ENCODE results near the gene ZNF655.
A peak's percentile ranks its signal among the peaks of the same experiment; 100 is the strongest.
"Not testable (repeated sequence)": the region's sequence is repeated elsewhere in the genome, so short reads cannot be mapped to it uniquely, and the experiment has no call there.

The ZNF655 gene, protein sequence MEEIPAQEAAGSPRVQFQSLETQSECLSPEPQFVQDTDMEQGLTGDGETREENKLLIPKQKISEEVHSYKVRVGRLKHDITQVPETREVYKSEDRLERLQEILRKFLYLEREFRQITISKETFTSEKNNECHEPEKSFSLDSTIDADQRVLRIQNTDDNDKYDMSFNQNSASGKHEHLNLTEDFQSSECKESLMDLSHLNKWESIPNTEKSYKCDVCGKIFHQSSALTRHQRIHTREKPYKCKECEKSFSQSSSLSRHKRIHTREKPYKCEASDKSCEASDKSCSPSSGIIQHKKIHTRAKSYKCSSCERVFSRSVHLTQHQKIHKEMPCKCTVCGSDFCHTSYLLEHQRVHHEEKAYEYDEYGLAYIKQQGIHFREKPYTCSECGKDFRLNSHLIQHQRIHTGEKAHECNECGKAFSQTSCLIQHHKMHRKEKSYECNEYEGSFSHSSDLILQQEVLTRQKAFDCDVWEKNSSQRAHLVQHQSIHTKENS

DNA sequence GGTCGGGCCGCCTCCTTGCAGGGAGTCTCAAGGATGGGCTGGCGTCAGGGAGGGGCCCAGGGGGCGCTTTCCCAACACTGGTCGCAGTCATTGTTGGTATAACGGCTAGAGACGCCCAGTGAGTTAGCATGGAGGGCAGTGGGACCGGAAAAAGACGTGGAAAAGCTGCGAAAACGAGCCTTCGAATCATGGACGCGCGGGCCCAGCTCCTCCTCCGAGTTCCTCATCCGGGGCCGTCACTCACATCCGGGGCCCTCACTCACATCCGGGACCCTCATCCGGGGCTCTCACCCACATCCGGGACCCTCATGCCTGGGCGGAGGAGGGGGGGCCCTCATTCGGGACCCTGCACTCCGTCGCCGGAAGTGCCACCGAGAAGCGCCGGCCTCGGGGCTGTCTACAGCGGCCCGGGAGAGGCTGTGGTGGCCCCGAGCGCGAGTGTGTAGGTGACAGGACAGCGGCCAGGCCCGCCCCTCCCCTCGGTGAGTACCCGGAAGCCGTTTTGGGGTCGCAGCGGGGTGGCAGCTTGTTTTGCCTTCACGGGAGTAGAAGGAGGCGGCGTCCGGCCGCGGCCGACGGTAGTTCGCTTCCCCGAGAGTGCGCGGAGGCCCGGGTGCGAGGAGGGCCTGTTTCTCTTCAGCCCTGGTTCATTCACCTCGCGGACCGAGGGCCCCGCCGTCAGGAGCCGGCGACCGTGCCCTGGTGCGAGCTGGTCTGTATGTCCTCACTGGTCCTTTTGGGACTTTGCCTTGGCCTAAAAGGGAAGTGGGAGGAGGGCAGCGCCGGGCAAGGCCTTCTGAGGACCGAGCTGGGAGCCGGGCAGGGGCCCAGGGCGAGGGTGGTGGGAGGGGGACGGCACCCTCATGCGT lies at the start of gene ZNF655:
Gene ZNF655, plus strand, starts transcription at position 337 of the 869 bp plus-strand sequence. CDS start 1,918 bp downstream, outside the sequence.
- peak; percentile 81 to 83 for DNase-seq (ENCODE audit: low read depth in 1 of 2, low spot score in 1 of 2)

DNA sequence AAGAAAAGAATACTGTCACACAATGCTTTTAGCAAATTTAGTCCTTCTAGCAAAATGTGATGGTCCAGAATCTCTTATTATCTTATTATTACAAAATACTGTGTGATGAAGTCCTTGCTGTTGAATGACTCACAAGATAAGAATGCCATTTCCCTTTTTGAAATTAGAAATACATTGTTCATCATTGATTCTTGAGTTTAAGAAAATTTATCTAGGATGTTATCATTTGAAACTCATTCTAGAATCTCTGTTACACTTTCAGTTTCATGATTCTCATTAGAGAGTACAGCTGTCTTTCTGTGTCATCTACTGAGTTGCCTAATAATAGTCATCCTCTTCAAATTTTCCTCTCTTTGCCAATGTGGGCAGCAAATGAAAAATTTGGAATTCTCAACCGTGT lies 44.4 kb upstream of the ZNF655 start:
- DNase-seq (ENCODE audit: low read depth in 1 of 2, low spot score in 1 of 2) = no peak

- no peak for DNase-seq (ENCODE audit: low read depth in 1 of 2, low spot score in 1 of 2)
These were observed 37.0 kb upstream of the ZNF655 start for GRCh38 chr7:99521399-99521798.

DNA sequence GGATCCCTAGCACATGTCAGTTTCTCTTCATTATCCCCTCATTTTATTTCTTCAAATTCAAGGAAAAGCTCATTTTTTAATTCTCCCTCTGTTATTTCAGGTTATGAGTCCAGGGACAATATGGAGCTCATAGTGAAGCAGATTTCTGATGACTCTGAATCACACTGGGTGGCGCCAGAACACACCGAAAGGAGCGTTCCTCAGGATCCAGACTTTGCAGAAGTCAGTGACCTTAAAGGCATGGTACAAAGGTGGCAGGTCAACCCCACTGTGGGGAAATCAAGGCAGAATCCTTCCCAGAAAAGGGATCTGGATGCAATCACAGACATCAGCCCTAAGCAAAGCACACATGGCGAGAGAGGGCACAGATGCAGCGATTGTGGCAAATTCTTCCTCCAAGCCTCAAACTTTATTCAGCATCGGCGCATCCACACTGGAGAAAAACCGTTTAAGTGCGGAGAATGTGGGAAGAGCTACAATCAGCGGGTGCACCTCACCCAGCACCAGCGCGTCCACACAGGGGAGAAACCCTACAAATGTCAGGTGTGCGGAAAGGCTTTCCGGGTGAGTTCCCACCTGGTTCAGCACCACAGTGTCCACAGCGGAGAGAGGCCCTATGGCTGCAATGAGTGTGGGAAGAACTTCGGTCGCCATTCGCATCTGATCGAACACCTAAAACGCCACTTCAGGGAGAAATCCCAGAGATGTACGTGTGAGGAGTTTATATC lies 32.6 kb upstream of the ZNF655 start:
- DNase-seq (ENCODE audit: low read depth in 1 of 2, low spot score in 1 of 2) = no peak

DNA sequence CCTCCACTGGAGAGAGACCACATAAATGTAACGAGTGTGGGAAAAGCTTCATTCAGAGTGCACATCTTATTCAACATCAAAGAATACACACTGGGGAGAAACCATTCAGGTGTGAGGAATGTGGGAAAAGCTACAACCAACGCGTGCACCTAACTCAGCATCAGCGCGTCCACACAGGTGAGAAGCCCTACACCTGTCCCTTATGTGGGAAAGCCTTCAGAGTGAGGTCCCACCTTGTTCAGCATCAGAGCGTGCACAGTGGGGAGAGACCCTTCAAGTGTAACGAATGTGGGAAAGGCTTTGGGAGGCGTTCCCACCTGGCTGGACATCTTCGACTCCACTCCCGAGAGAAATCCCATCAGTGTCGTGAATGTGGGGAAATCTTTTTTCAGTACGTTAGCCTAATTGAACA lies 27.1 kb upstream of the ZNF655 start:
- DNase-seq (ENCODE audit: low read depth in 1 of 2, low spot score in 1 of 2) = no peak

DNA sequence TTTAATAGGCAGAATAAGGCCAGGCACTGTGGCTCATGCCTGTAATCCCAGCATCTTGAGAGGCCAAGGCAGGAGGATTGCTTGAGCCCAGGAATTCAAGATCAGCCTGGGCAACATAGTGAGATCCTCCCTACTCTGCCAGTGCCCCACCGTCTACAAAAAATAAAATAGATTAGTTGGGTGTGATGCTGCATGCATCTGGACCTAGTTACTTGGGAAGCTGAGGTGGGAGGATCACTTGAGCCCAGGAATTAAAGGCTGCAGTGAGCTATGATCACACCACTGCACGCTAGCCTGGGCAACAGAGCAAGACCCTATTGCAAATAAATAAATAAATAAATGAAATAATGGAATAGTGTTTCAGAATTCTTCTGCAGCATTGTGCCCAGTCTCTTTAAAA lies 22.8 kb upstream of the ZNF655 start:
- DNase-seq (ENCODE audit: low read depth in 1 of 2, low spot score in 1 of 2) = no peak

GRCh38 chr7:99539213-99539811 lies 19.1 kb upstream of the ZNF655 start:
- no peak for DNase-seq (ENCODE audit: low read depth in 1 of 2, low spot score in 1 of 2)

- no peak for DNase-seq (ENCODE audit: low read depth in 1 of 2, low spot score in 1 of 2)
These were observed 17.9 kb upstream of the ZNF655 start for GRCh38 chr7:99540542-99540941.

DNA sequence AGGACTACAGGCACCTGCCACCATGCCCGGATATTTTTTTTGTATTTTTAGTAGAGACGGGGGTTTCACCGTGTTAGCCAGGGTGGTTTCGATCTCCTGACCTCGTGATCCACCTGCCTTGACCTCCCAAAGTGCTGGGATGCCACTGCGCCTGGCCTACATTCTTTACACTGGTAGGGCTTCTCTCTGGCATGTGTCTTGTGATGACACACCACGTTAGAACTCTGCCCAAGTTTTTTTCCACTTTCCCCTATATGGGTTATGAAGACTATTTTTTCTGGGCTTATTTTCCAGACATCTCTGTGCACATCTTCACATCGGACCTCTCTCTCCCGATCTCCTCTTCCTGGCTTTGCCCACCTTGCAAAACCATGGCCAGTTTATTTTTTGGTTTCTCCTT lies 17.2 kb upstream of the ZNF655 start:
- DNase-seq (ENCODE audit: low read depth in 1 of 2, low spot score in 1 of 2) = no peak

- DNase-seq (ENCODE audit: low read depth in 1 of 2, low spot score in 1 of 2) = no peak
These were observed 15.3 kb upstream of the ZNF655 start for GRCh38 chr7:99543081-99543671.

DNA sequence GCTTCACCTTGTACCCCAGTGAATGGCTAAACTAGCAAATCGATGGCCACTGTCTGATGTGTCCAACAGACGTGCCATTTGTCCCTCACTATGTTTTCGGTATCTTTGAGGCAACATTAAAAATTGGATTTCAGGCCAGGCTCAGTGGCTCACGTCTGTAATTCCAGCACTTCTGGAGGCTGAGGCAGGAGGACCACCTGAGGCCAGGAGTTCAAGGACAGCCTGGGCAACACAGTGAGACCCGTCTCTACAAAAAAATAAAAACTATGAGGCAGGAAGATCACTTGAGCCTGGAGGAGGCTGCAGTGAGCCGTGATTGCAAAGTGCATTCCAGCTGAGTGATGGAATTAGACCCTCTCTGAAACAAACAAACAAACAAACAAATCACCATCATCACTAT lies 14.5 kb upstream of the ZNF655 start:
- no peak for DNase-seq (ENCODE audit: low read depth in 1 of 2, low spot score in 1 of 2)

GRCh38 chr7:99545308-99545707 lies 13.1 kb upstream of the ZNF655 start:
- DNase-seq (ENCODE audit: low read depth in 1 of 2, low spot score in 1 of 2) = not testable (repeated sequence)

- DNase-seq (ENCODE audit: low read depth in 1 of 2, low spot score in 1 of 2) = not testable (repeated sequence)
These were observed 8.9 kb upstream of the ZNF655 start for GRCh38 chr7:99549545-99549944.

DNA sequence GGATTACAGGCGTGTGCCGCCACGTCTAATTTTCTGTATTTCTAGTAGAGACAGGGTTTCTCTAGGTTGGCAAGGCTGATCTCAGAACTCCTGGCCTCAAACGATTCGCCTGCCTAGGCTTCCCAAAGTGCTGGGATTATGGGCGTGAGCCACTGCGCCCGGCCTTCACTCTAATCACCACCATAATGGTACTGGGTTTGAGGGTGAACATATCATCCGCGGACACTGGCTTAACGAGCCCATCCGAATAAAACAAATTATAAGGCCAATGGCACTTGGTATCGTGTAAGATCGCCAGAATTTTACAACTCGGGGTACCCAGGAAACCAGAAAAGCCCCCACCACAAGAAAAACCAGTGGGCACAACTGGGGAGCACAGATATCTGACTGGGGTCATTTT lies 7.1 kb upstream of the ZNF655 start:
- DNase-seq (ENCODE audit: low read depth in 1 of 2, low spot score in 1 of 2) = no peak

- DNase-seq (ENCODE audit: low read depth in 1 of 2, low spot score in 1 of 2) = peak; percentile 65 to 72
These were observed 6.5 kb upstream of the ZNF655 start, which contains the start of gene FAM200A for GRCh38 chr7:99551767-99552463. TSS of gene FAM200A (minus strand) at chr7:99552114. CDS start at chr7:99548407, 3,707 bp downstream.

- DNase-seq (ENCODE audit: low read depth in 1 of 2, low spot score in 1 of 2) = no peak
These were observed 5.4 kb upstream of the ZNF655 start for GRCh38 chr7:99553039-99553438.

DNA sequence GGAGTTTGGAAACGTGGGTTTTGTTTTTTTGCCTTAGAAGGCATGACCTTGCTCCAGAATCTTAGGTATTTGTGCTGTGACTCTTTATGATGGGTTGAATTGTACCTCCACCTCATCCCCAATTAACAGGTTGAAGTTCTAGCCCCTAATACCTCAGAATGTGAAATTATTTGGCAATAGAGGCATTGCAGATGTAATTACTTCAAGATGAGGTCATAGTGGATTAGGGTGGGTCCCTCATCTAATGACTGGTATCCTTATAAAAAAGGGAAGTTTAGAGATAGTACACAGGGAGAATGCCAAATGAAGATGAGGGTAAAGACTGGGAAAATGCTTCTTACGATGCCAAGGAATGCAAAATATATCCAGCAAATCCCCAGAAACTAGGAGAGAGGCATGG lies 3.5 kb upstream of the ZNF655 start:
- no peak for DNase-seq (ENCODE audit: low read depth in 1 of 2, low spot score in 1 of 2)

DNA sequence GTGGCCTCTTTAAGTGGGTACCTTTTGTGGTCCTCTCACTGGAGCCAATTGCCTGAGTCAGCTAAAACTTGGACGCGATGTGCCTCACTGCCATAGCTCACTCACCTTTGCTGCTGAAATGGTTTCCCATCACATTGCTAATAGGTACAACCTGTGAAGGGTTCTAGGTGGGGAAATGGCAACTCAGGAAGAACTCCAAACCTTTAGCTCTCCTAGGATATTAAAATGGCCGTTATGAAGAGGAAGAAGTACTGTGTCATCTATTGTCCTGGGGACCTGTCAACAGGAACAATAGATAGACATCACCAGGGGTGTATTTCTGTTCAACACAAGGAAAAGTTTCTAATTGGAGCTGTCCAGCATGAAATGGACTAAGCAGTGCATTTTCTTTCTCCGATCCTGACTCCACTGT lies 1.2 kb upstream of the ZNF655 start:
- no peak for DNase-seq (ENCODE audit: low read depth in 1 of 2, low spot score in 1 of 2)

DNA sequence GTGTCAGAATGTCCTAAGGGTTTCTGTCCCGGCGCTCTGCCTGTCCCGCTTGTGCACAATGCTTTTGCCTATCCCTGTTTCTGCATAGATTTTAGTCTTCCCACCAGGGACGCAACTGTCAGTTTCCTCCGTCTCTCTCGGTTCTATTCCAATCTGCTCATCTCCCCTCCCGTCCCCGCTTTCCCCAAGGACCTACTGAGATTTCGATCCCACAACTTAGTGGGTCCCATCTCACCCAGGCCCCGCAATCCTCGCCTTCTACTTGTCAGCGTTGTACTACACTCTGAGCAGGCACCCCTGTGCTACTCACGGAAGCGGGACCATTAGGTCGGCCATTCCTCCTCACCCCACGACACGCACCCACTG lies 519 bp upstream of the ZNF655 start:
- DNase-seq (ENCODE audit: low read depth in 1 of 2, low spot score in 1 of 2) = no peak

Measured in activated T-helper 1 cell treated with anti-CD3 and anti-CD28 coated beads, Interleukin-2, amount 50 U/mL, for 16 hours (primary cell).